RWPE2 (cell line): ENCODE measurements around the gene NAT9.

Experiments
- ATAC-seq: fragments of 200-7000 bp; cut with Tn5 transposase; 3 replicates; pipeline ENCODE4 v1.9.1; 2021; ENCODE audit warnings: low read depth
- DNase-seq: peaks from one replicate; pipeline ENCODE4 v3.0.0-alpha.2; 2020; ENCODE audit warnings: low spot score
- H3K27ac ChIP-seq: fragments of 450-650 bp; 2 replicates; pipeline ENCODE4 v1.5.1; 2017; ENCODE audit warnings: mild to moderate bottlenecking; ENCODE audit not compliant: poor library complexity, severe bottlenecking
- H3K27me3 ChIP-seq: fragments of 250-450 bp; sonication (Bioruptor Pico); 2 replicates; pipeline ENCODE4 v1.5.1; 2021; ENCODE audit warnings: mild to moderate bottlenecking, moderate library complexity; ENCODE audit not compliant: insufficient read depth, poor library complexity, severe bottlenecking
- H3K36me3 ChIP-seq: fragments of 250-450 bp; sonication (Bioruptor Pico); 2 replicates; pipeline ENCODE4 v1.5.1; 2020; ENCODE audit warnings: low read depth, mild to moderate bottlenecking, moderate library complexity
- H3K4me1 ChIP-seq: fragments of 250-450 bp; sonication (Bioruptor Pico); 2 replicates; pipeline ENCODE4 v1.5.1; 2021; ENCODE audit warnings: mild to moderate bottlenecking, moderate library complexity; ENCODE audit not compliant: insufficient read depth, poor library complexity, severe bottlenecking
- H3K4me3 ChIP-seq: fragments of 250-450 bp; sonication (Bioruptor Pico); 2 replicates; pipeline ENCODE4 v1.5.1; 2021; ENCODE audit warnings: mild to moderate bottlenecking, moderate library complexity; ENCODE audit not compliant: severe bottlenecking
- H3K9me3 ChIP-seq: fragments of 250-450 bp; sonication (Bioruptor Pico); 2 replicates; pipeline ENCODE4 v1.5.1; 2021; ENCODE audit warnings: mild to moderate bottlenecking, moderate library complexity; ENCODE audit not compliant: severe bottlenecking
- CTCF ChIP-seq: fragments of 450-650 bp; IDR thresholded peaks from one replicate; pipeline ENCODE4 v1.5.1; 2017; ENCODE audit warnings: mild to moderate bottlenecking, moderate library complexity; ENCODE audit not compliant: poor library complexity, severe bottlenecking

Gene NAT9

DNA sequence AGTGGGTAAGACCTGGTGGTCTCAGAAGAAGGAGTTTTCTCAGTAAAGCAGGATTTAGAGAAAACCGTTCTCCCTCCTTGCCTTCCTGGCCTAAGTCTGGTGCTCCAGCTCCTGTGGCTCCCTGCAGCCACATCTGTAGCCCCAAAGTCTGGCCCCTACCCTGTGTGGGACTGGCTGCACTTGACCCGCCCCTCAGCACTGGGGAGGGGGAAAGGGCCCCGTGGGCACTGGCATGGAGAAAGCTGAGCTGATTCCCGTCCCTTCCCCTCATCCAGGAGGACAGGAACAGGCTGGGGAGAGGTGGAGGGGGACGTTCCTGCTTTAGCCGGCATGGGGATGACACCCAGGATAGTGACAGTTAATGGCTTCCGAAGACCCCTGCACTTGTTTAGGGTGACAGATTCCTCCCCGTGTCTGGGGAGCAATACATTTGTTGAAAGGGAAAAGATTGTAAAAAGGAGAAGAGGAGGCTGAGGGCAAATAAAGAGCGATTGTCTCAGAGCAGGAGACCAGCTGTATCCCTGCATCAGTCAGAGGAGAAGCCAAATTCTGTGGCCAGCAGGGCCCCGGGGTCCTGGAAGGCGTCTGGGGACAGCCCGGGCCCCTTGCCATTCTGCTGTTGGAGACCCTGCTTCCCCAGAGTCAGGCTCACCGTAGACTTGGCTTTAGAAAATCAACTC lies 45.6 kb upstream of the NAT9 start:
- DNase-seq = no peak
- no peaks in the 10 kb centered on the region for H3K27me3 ChIP-seq
- no peak for ATAC-seq
- no peak overlapping the region for H3K27ac ChIP-seq
- H3K36me3 ChIP-seq = no peaks in the 10 kb centered on the region
- no peaks in the 10 kb centered on the region for H3K9me3 ChIP-seq
- H3K4me1 ChIP-seq = no peaks in the 10 kb centered on the region
- no peak overlapping the region for H3K4me3 ChIP-seq
- no peak for TF ChIP-seq CTCF

DNA sequence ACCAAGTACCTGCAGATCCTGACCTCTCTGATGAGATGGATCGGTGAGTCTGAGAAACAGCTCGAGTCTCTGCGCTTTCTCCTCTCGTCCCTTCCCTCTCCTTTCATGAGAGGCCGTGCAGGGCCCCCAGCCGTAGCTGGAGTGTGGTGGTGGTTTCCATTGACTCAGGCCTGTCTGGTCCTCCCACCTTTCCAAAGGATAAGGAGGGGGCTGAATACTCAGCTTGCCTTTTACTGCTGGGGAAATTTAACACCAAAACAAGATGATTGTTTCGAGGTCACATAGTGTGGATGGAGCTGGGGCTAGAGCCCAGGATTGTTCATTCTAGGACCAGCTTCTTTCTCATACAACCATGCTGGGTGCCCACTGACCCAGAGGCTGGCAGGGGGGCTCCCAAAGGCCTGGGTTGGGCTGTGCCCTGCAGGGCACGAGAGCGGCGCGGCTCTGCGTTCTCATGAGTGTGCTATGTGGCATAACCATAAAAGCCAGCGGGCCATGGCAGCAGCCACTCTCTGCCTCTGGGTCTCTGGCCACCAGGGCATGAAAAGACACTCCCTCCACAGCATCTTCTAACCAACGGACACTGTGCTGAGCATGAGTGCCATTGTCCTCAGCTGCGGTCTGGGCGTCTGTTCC lies 43.8 kb upstream of the NAT9 start:
- Histone ChIP-seq H3K36me3 (no peaks in the 10 kb centered on the region), H3K4me1 (no peaks in the 10 kb centered on the region), H3K4me3 (no peak overlapping the region), H3K9me3 (no peaks in the 10 kb centered on the region), H3K27ac (no peak overlapping the region), H3K27me3 (no peaks in the 10 kb centered on the region)
- DNase-seq = no peak
- TF ChIP-seq CTCF = no peak
- no peak for ATAC-seq

- no peak overlapping the region for H3K4me3 ChIP-seq
- no peak overlapping the region for H3K27ac ChIP-seq
- H3K27me3 ChIP-seq = no peaks in the 10 kb centered on the region
- ATAC-seq (no peak), DNase-seq (no peak)
- no peaks in the 10 kb centered on the region for H3K9me3 ChIP-seq
- no peak for TF ChIP-seq CTCF
- no peaks in the 10 kb centered on the region for H3K4me1 ChIP-seq
- no peaks in the 10 kb centered on the region for H3K36me3 ChIP-seq
Measured at GRCh38 chr17:74818291-74818938, 42.3 kb upstream of the NAT9 start.

DNA sequence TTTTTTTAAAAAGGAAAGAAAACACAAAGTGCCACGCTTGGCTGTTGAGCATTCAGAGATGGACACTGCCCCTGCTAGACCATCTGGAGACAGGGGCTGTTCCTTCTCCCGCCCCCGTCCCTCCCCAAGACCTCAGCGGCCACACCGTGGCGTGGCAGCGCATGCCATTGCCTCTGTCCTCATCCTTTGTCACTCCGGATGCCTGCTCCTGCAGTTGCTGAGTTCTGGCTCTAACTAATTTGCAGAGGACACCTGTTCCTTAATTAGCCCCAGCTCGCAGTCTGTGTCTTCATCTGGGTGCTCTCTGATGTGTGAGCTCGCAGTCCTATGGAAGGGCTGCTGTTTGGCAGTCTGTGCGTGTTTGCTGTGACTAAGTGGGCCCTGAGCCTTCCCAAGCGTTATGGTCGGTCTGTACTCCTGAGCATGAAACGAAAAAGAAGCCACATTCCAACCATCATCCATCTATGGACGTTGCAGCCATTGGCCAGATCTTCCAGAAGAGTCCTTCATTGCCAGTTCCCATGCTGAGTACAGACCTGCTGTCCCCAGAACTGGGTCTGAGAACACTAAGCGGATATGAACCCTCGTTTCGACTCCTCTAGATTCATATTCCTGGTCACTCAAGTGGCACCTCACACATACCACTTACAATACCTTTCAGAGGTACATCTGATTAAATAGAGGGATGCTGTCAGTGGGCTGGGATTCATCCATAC lies 40.9 kb upstream of the NAT9 start:
- Histone ChIP-seq H3K4me1 (no peaks in the 10 kb centered on the region), H3K36me3 (no peaks in the 10 kb centered on the region), H3K9me3 (no peaks in the 10 kb centered on the region), H3K27me3 (no peaks in the 10 kb centered on the region), H3K27ac (no peak overlapping the region), H3K4me3 (no peak overlapping the region)
- no peak for ATAC-seq
- TF ChIP-seq CTCF = no peak
- DNase-seq = no peak
